ENCODE results near the gene SRC. TPM values are rescaled to one million over a fixed set of nuclear protein-coding genes. Genes with fewer than 3 reads are reported as not detected.

Gene SRC
- total RNA-seq, 5 donors from 2014 or later (not counting 1 experiment from before 2014, with no cell fraction given): 1.4 to 4.5 (median 2.0) TPM

- H3K9me3 Mint-ChIP-seq: no peaks in the 10 kb centered on the region
- no peaks in the 10 kb centered on the region for H3K36me3 Mint-ChIP-seq
- H3K9me3 ChIP-seq: no peaks in the 10 kb centered on the region
- H3K4me3 Mint-ChIP-seq: no peak overlapping the region
- no peak overlapping the region for H3K4me3 ChIP-seq (ENCODE audit: control insufficient read depth in 1 of 2, extremely low read depth in 1 of 2, low read length in 1 of 2)
- ATAC-seq (replicated peaks in 1 of 4) (no peak), DNase-seq (no peak)
- peaks cover 0 to 3% of the 10 kb centered on the region in 2 experiments for H3K27me3 ChIP-seq (replicated peaks in 1 of 2; ENCODE audit: control insufficient read depth in 2 of 2, extremely low read depth in 1 of 2, insufficient read depth in 2 of 2, low read length in 1 of 2)
- no peak overlapping the region for H3K27ac Mint-ChIP-seq
- H3K4me1 Mint-ChIP-seq: no peaks in the 10 kb centered on the region
- CTCF ChIA-PET: interaction anchor here in 1 of 2 donors (0.6 kb wide), 2 partner anchors 137 to 1976 kb away, joined by 3 to 4 read pairs; no protein-coding TSS in a partner anchor
- H3K27ac ChIP-seq (ENCODE audit: low read length): no peak overlapping the region
- no peaks in the 10 kb centered on the region for H3K27me3 Mint-ChIP-seq
- no peaks in the 10 kb centered on the region for H3K4me1 ChIP-seq (ENCODE audit: control insufficient read depth in 1 of 2, extremely low read depth in 1 of 2, insufficient read depth in 2 of 2, low read length in 2 of 2)
- no peaks in the 10 kb centered on the region for H3K36me3 ChIP-seq (ENCODE audit: control insufficient read depth in 2 of 2, extremely low read depth in 1 of 2, insufficient read depth in 1 of 2, low read length in 1 of 2)
- WGBS (ENCODE audit: insufficient coverage): 90% methylated on average over 17 of the region's 24 CpGs
- POLR2A ChIA-PET: no interaction called here
Measured at GRCh38 chr20:37397076-37397953, 51.4 kb downstream of the SRC start.

GRCh38 chr20:37397954-37398749 lies 52.2 kb downstream of the SRC start:
- Histone ChIP-seq H3K4me1 (ENCODE audit: control insufficient read depth in 1 of 2, extremely low read depth in 1 of 2, insufficient read depth in 2 of 2, low read length in 2 of 2) (no peaks in the 10 kb centered on the region), H3K4me3 (ENCODE audit: control insufficient read depth in 1 of 2, extremely low read depth in 1 of 2, low read length in 1 of 2) (no peak overlapping the region), H3K9me3 (no peaks in the 10 kb centered on the region), H3K36me3 (ENCODE audit: control insufficient read depth in 2 of 2, extremely low read depth in 1 of 2, insufficient read depth in 1 of 2, low read length in 1 of 2) (no peaks in the 10 kb centered on the region), H3K27ac (ENCODE audit: low read length) (no peak overlapping the region), H3K27me3 (replicated peaks in 1 of 2; ENCODE audit: control insufficient read depth in 2 of 2, extremely low read depth in 1 of 2, insufficient read depth in 2 of 2, low read length in 1 of 2) (no peaks in the 10 kb centered on the region)
- WGBS (ENCODE audit: insufficient coverage): 93% methylated on average over 20 of the region's 30 CpGs
- H3K9me3 Mint-ChIP-seq: no peaks in the 10 kb centered on the region
- no peaks in the 10 kb centered on the region for H3K4me1 Mint-ChIP-seq
- ATAC-seq (replicated peaks in 1 of 4) (no peak), DNase-seq (no peak)
- ChIA-PET CTCF (no interaction called here), POLR2A (no interaction called here)
- no peaks in the 10 kb centered on the region for H3K36me3 Mint-ChIP-seq
- no peak overlapping the region for H3K27ac Mint-ChIP-seq
- H3K27me3 Mint-ChIP-seq: no peaks in the 10 kb centered on the region
- no peak overlapping the region for H3K4me3 Mint-ChIP-seq

- Histone ChIP-seq H3K4me1 (ENCODE audit: control insufficient read depth in 1 of 2, extremely low read depth in 1 of 2, insufficient read depth in 2 of 2, low read length in 2 of 2) (no peaks in the 10 kb centered on the region), H3K9me3 (no peaks in the 10 kb centered on the region), H3K4me3 (ENCODE audit: control insufficient read depth in 1 of 2, extremely low read depth in 1 of 2, low read length in 1 of 2) (no peak overlapping the region), H3K36me3 (ENCODE audit: control insufficient read depth in 2 of 2, extremely low read depth in 1 of 2, insufficient read depth in 1 of 2, low read length in 1 of 2) (no peaks in the 10 kb centered on the region), H3K27ac (ENCODE audit: low read length) (no peak overlapping the region), H3K27me3 (replicated peaks in 1 of 2; ENCODE audit: control insufficient read depth in 2 of 2, extremely low read depth in 1 of 2, insufficient read depth in 2 of 2, low read length in 1 of 2) (peaks cover 0 to 1% of the 10 kb centered on the region in 2 experiments)
- Mint-ChIP-seq H3K27ac (no peak overlapping the region), H3K4me1 (no peaks in the 10 kb centered on the region), H3K27me3 (no peaks in the 10 kb centered on the region), H3K9me3 (no peaks in the 10 kb centered on the region), H3K4me3 (no peak overlapping the region), H3K36me3 (no peaks in the 10 kb centered on the region)
- POLR2A ChIA-PET: no interaction called here
- ATAC-seq (replicated peaks in 1 of 4): no peak
- 66% methylated on average over 5 of the region's 15 CpGs for WGBS (ENCODE audit: insufficient coverage)
- CTCF ChIA-PET: no interaction called here
- no peak for DNase-seq
Measured at GRCh38 chr20:37398750-37399621, 53.0 kb downstream of the SRC start.

GRCh38 chr20:37401282-37401929 lies 55.5 kb downstream of the SRC start:
- no peak overlapping the region for H3K27ac Mint-ChIP-seq
- no peak for ATAC-seq (replicated peaks in 1 of 4)
- DNase-seq: no peak
- CTCF ChIA-PET: no interaction called here
- Histone ChIP-seq H3K27me3 (replicated peaks in 1 of 2; ENCODE audit: control insufficient read depth in 2 of 2, extremely low read depth in 1 of 2, insufficient read depth in 2 of 2, low read length in 1 of 2) (peaks cover 0 to 10% of the 10 kb centered on the region in 2 experiments), H3K9me3 (no peaks in the 10 kb centered on the region), H3K4me1 (ENCODE audit: control insufficient read depth in 1 of 2, extremely low read depth in 1 of 2, insufficient read depth in 2 of 2, low read length in 2 of 2) (peaks cover 0 to 5% of the 10 kb centered on the region in 2 experiments), H3K36me3 (ENCODE audit: control insufficient read depth in 2 of 2, extremely low read depth in 1 of 2, insufficient read depth in 1 of 2, low read length in 1 of 2) (no peaks in the 10 kb centered on the region), H3K4me3 (ENCODE audit: control insufficient read depth in 1 of 2, extremely low read depth in 1 of 2, low read length in 1 of 2) (no peak overlapping the region), H3K27ac (ENCODE audit: low read length) (no peak overlapping the region)
- peaks cover 3 to 9% (median 8%) of the 10 kb centered on the region in 3 donors for H3K4me1 Mint-ChIP-seq
- WGBS (ENCODE audit: insufficient coverage): 93% methylated on average over 8 of the region's 9 CpGs
- POLR2A ChIA-PET: interaction anchor here in 1 of 2 donors (0.6 kb wide), 1 partner anchor 147 kb away, joined by 6 read pairs; no protein-coding TSS in a partner anchor
- no peak overlapping the region for H3K4me3 Mint-ChIP-seq
- no peaks in the 10 kb centered on the region for H3K36me3 Mint-ChIP-seq
- H3K9me3 Mint-ChIP-seq: no peaks in the 10 kb centered on the region
- peaks cover 0 to 11% of the 10 kb centered on the region in 2 donors for H3K27me3 Mint-ChIP-seq

GRCh38 chr20:37401930-37402675 lies 56.2 kb downstream of the SRC start:
- 86% methylated on average over 26 of the region's 30 CpGs for WGBS (ENCODE audit: insufficient coverage)
- no peak overlapping the region for H3K27ac Mint-ChIP-seq
- ChIA-PET CTCF (no interaction called here), POLR2A (no interaction called here)
- Histone ChIP-seq H3K4me1 (ENCODE audit: control insufficient read depth in 1 of 2, extremely low read depth in 1 of 2, insufficient read depth in 2 of 2, low read length in 2 of 2) (peaks cover 0 to 5% of the 10 kb centered on the region in 2 experiments), H3K36me3 (ENCODE audit: control insufficient read depth in 2 of 2, extremely low read depth in 1 of 2, insufficient read depth in 1 of 2, low read length in 1 of 2) (no peaks in the 10 kb centered on the region), H3K4me3 (ENCODE audit: control insufficient read depth in 1 of 2, extremely low read depth in 1 of 2, low read length in 1 of 2) (no peak overlapping the region), H3K27me3 (replicated peaks in 1 of 2; ENCODE audit: control insufficient read depth in 2 of 2, extremely low read depth in 1 of 2, insufficient read depth in 2 of 2, low read length in 1 of 2) (peaks cover 0 to 11% of the 10 kb centered on the region in 2 experiments), H3K27ac (ENCODE audit: low read length) (no peak overlapping the region), H3K9me3 (no peaks in the 10 kb centered on the region)
- no peaks in the 10 kb centered on the region for H3K36me3 Mint-ChIP-seq
- peaks cover under 1 to 13% of the 10 kb centered on the region in 2 donors for H3K27me3 Mint-ChIP-seq
- H3K9me3 Mint-ChIP-seq: no peaks in the 10 kb centered on the region
- H3K4me3 Mint-ChIP-seq: no peak overlapping the region
- no peak for ATAC-seq (replicated peaks in 1 of 4)
- peaks cover 4 to 15% (median 11%) of the 10 kb centered on the region in 3 donors for H3K4me1 Mint-ChIP-seq
- DNase-seq: no peak
